Measurements from ENCODE around the gene NEB. TPM values are rescaled to one million over a fixed set of nuclear protein-coding genes. Genes with fewer than 3 reads are reported as not detected.

Gene NEB
- total and polyA plus RNA-seq, 12 donors: 3.0 to 32.5 (median 7.6) TPM

DNA sequence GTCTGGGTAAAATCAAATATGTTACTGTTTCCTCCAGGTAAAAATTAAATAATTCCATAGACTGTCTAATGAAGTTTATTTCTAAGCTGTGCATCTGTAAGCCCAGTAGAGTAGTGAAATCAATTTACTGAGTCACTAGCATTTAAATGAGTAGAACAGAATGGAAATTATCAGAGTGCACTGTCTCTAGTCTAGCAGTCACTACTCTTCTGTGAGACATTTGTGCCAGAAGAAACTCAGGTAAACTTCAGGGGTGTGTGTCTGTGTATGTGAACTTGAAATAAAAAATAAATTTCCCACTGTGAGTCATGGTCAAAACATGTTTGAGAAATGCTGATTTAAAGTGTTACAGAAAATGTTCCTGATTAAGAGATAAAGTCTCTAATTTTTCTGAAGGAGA lies 178.2 kb downstream of the NEB start:
- H3K27ac ChIP-seq: no peak overlapping the region
- no peak for DNase-seq
- H3K4me3 ChIP-seq: no peak overlapping the region
- no peak for TF ChIP-seq CTCF (IDR thresholded peaks at IDR 0.05)
- no peak for TF ChIP-seq POLR2A (IDR thresholded peaks at IDR 0.05)
- no peaks in the 10 kb centered on the region for H3K4me1 ChIP-seq (replicated peaks in 1 of 2)
- no peaks in the 10 kb centered on the region for H3K27me3 ChIP-seq
- intact Hi-C loops (cut with DNase I): no loop called here
- no peaks in the 10 kb centered on the region for H3K9me3 ChIP-seq (replicated peaks in 1 of 3)
- no peaks in the 10 kb centered on the region for H3K36me3 ChIP-seq (replicated peaks in 1 of 2)

DNA sequence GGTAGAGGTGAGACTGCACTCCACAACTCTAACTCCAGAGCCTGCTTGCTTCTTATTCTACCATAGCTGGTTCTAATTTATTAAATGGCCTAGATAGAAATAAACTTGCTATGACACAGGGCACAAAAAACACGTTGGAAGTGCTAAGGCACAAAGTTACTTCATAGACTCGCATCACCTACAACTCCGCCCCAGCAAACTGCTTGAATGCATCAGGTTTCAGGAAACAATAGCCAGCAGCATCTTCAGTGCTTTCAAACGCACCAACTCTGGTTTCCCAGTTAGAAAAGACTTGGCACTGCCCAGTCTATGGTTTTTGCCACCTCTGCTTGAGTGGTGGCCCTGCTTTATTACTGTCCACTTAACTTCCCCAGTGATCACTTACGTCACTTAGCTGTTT lies 182.0 kb downstream of the NEB start:
- H3K36me3 ChIP-seq (replicated peaks in 1 of 2): no peaks in the 10 kb centered on the region
- no peak overlapping the region for H3K27ac ChIP-seq
- no peak overlapping the region for H3K4me3 ChIP-seq
- no peak for TF ChIP-seq CTCF (IDR thresholded peaks at IDR 0.05)
- no peak for TF ChIP-seq POLR2A (IDR thresholded peaks at IDR 0.05)
- 78 to 86% (median 84%) methylated on average over 5 of the region's 5 CpGs for WGBS, 4 donors
- no peaks in the 10 kb centered on the region for H3K9me3 ChIP-seq (replicated peaks in 1 of 3)
- intact Hi-C loops (cut with DNase I): no loop called here
- no peak for DNase-seq
- no peaks in the 10 kb centered on the region for H3K4me1 ChIP-seq (replicated peaks in 1 of 2)
- no peaks in the 10 kb centered on the region for H3K27me3 ChIP-seq

DNA sequence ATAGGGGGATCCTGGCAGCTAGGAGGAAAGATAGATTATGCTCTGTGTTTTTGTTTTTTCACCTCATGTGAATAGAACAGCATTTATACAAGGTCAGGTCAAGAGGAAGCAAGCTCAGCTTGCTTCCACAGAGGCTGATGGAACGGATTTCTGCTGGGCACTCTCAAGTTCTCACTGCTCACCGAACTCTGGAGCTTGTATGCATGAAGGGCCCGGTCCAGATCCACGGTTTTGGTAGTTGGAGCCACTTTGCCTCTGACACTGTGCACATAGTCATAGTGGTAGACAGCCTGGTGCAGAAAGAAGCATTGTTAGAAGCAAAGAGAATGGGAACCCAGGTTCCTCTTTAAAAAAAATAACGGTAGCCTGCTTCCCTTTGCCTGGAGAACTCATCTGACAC lies 182.7 kb downstream of the NEB start:
- 72 to 82% (median 74%) methylated on average over 5 of the region's 5 CpGs for WGBS, 4 donors
- Histone ChIP-seq H3K27ac (no peak overlapping the region), H3K4me1 (replicated peaks in 1 of 2) (no peaks in the 10 kb centered on the region), H3K36me3 (replicated peaks in 1 of 2) (no peaks in the 10 kb centered on the region), H3K4me3 (no peak overlapping the region), H3K9me3 (replicated peaks in 1 of 3) (no peaks in the 10 kb centered on the region), H3K27me3 (no peaks in the 10 kb centered on the region)
- DNase-seq: no peak
- intact Hi-C loops (cut with DNase I): no loop called here
- TF ChIP-seq POLR2A (IDR thresholded peaks at IDR 0.05) (no peak), CTCF (IDR thresholded peaks at IDR 0.05) (no peak)

DNA sequence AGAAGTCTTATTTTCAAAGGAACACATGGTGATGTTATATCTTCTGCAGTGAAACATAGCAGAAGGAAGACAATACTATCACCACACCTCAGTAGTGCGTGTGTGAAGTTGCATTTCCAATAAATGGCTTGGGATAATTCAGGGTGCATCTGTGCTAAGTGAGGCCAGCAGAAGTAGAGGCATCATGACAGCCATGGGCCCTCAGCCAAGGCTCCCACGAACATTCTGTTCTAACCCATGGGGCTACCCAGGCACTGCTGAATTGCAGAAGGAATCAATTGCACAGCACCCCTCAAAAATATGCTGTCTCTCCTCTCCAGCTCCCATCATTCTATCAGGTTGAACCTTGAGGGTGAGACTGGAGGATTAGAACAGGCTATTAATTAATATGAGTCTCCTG lies 185.1 kb downstream of the NEB start:
- DNase-seq: no peak
- Histone ChIP-seq H3K36me3 (replicated peaks in 1 of 2) (no peaks in the 10 kb centered on the region), H3K4me3 (no peak overlapping the region), H3K27ac (no peak overlapping the region), H3K9me3 (replicated peaks in 1 of 3) (no peaks in the 10 kb centered on the region), H3K27me3 (no peaks in the 10 kb centered on the region), H3K4me1 (replicated peaks in 1 of 2) (no peaks in the 10 kb centered on the region)
- WGBS, 4 donors: 73 to 100% (median 94%) methylated on average over 2 of the region's 2 CpGs
- no peak for TF ChIP-seq CTCF (IDR thresholded peaks at IDR 0.05)
- TF ChIP-seq POLR2A (IDR thresholded peaks at IDR 0.05): no peak
- intact Hi-C loops (cut with DNase I): no loop called here
